OCI-LY3 (cell line): ENCODE results near the gene COL24A1.
"Not testable (repeated sequence)": the region's sequence is repeated elsewhere in the genome, so short reads cannot be mapped to it uniquely, and the experiment has no call there.

Experiments
- CTCF ChIP-seq: fragments of 200-600, 300-600 bp; sonication (generic); IDR thresholded peaks from 2 replicates; pipeline ENCODE4 v1.5.1; 2014; ENCODE audit warnings: antibody characterized with exemption, low read length, low read depth
- EZH2phosphoT487 ChIP-seq: fragments of 200-600 bp; shearing (Covaris generic); IDR thresholded peaks from 2 replicates; pipeline ENCODE4 v1.6.1; 2018; ENCODE audit warnings: antibody characterized with exemption, mixed run types, low read depth

- TF ChIP-seq CTCF, EZH2phosphoT487: not testable (repeated sequence)
These were observed 84.7 kb downstream of the COL24A1 start for GRCh38 chr1:86071870-86072269.
